Left lung (tissue), 10 donors: Measurements from ENCODE around the gene KCNJ18. TPM values are rescaled to one million over a fixed set of nuclear protein-coding genes. Genes with fewer than 3 reads are reported as not detected.
"Not testable (repeated sequence)": the region's sequence is repeated elsewhere in the genome, so short reads cannot be mapped to it uniquely, and the experiment has no call there.

Experiments used
- ATAC-seq: fragments of 200-7000 bp; cut with Tn5 transposase; one replicate; pipeline ENCODE4 v1.9.1; 2020; ENCODE audit warnings: moderate library complexity
- DNase-seq, 4 donors: peaks; one replicate each; pipeline ENCODE4 v3.0.0-alpha.2; 2013 to 2020
- H3K27ac ChIP-seq, 2 donors: fragments of 200-600 bp; sonication (generic) in 1 of 2; one replicate each; pipeline versions ENCODE4 v1.5.0 to v1.8.0; 2020 to 2021
- H3K27me3 ChIP-seq, 2 donors: fragments of 200-600 bp; sonication (generic) in 1 of 2; one replicate each; pipeline versions ENCODE4 v1.5.0 to v1.8.0; 2020 to 2021
- H3K36me3 ChIP-seq, 2 donors: fragments of 200-600 bp; sonication (generic) in 1 of 2; one replicate each; pipeline versions ENCODE4 v1.5.0 to v1.8.0; 2020 to 2021
- H3K4me1 ChIP-seq, 2 donors: fragments of 200-600 bp; one replicate each; pipeline ENCODE4 v1.8.0; 2021
- H3K4me3 ChIP-seq, 2 donors: fragments of 200-600 bp; sonication (generic) in 1 of 2; one replicate each; pipeline versions ENCODE4 v1.5.0 to v1.8.0; 2020 to 2021; ENCODE audit warnings: mild to moderate bottlenecking in 1 of 2
- H3K9me3 ChIP-seq, 2 donors: fragments of 200-600 bp; sonication (generic) in 1 of 2; one replicate each; pipeline versions ENCODE4 v1.5.0 to v1.8.0; 2020 to 2021
- CTCF ChIP-seq, 2 donors: fragments of 200-600 bp; sonication (generic) in 1 of 2; IDR thresholded peaks; one replicate each; pipeline versions ENCODE4 v1.5.0 to v1.8.0; 2021; ENCODE audit warnings: antibody characterized with exemption in 2 of 2
- intact Hi-C, 2 donors: fragments of 100-400 bp; cut with DNase I; formaldehyde crosslinking; loops; one replicate each; pipeline versions ENCODE4 v1.11.2 to v1.14.2; 2022
- polyA plus RNA-seq, 6 donors: library from polyadenylated mRNA; unstranded; fragments of 120-200 nt; gene quantifications; one replicate each; pipeline ENCODE4 v1.2.1, GENCODE V29; 2013; ENCODE audit not compliant: insufficient read length in 6 of 6
- total RNA-seq, 2 donors: library from RNA; stranded (reverse); fragmentation: NEBNext Ultra II Directional; extraction: Animal tissue kit (Norgen Biotek cat#: 25700); gene quantifications; one replicate each; pipeline ENCODE4 v1.2.1, GENCODE V29; 2021
- donor health status: DM: no; HTN: yes; CAD: no.
- donor health status: DM: no; HTN: no; CAD: no.

The KCNJ18 gene
- total and polyA plus RNA-seq, 8 donors = 0.07 TPM; not detected in 7

- peaks cover 0 to 8% of the 10 kb centered on the region in 2 donors for H3K9me3 ChIP-seq
- no peaks in the 10 kb centered on the region for H3K36me3 ChIP-seq
- TF ChIP-seq CTCF (IDR thresholded peaks at IDR 0.05) = no peak
- ATAC-seq (peak; percentile 68), DNase-seq (peak in 3 of 4 donors; percentile 9 to 75 (median 48))
- no peaks in the 10 kb centered on the region for H3K4me1 ChIP-seq
- H3K4me3 ChIP-seq = no peak overlapping the region
- H3K27me3 ChIP-seq = no peaks in the 10 kb centered on the region
- intact Hi-C loops = loop anchor here in 1 of 2 donors (10.0 kb wide), 1 partner anchor 285 kb away; no protein-coding TSS in a partner anchor
- no peak overlapping the region for H3K27ac ChIP-seq
These were observed 2.7 kb upstream of the KCNJ18 start for GRCh38 chr17:21689604-21690003.

- H3K4me3 ChIP-seq, H3K27ac ChIP-seq, H3K27me3 ChIP-seq, intact Hi-C loops, H3K9me3 ChIP-seq, H3K36me3 ChIP-seq, H3K4me1 ChIP-seq, ATAC-seq: not testable (repeated sequence)
- peak in 1 of 4 donors; percentile 17 for DNase-seq
These were observed 1.5 kb upstream of the KCNJ18 start for GRCh38 chr17:21690811-21691210.

GRCh38 chr17:21691481-21691880 lies 842 bp upstream of the KCNJ18 start:
- H3K4me3 ChIP-seq, H3K36me3 ChIP-seq, ATAC-seq, intact Hi-C loops, H3K4me1 ChIP-seq, H3K27ac ChIP-seq, H3K9me3 ChIP-seq, H3K27me3 ChIP-seq: not testable (repeated sequence)
- peak in 1 of 4 donors; percentile 19 for DNase-seq

- peak in 2 of 4 donors; percentile 19 to 75 for DNase-seq
- H3K27ac ChIP-seq, H3K36me3 ChIP-seq, ATAC-seq, H3K4me1 ChIP-seq, H3K9me3 ChIP-seq, H3K4me3 ChIP-seq, intact Hi-C loops, H3K27me3 ChIP-seq: not testable (repeated sequence)
These were observed 362 bp downstream of the KCNJ18 start for GRCh38 chr17:21692704-21693065.

- H3K27me3 ChIP-seq, H3K4me3 ChIP-seq, ATAC-seq, H3K27ac ChIP-seq, H3K36me3 ChIP-seq, H3K4me1 ChIP-seq, H3K9me3 ChIP-seq, intact Hi-C loops: not testable (repeated sequence)
- peak in 1 of 4 donors; percentile 11 for DNase-seq
These were observed 1.1 kb downstream of the KCNJ18 start for GRCh38 chr17:21693391-21693796.

- H3K27me3 ChIP-seq, H3K27ac ChIP-seq, DNase-seq, H3K36me3 ChIP-seq, H3K9me3 ChIP-seq, ATAC-seq, intact Hi-C loops, H3K4me3 ChIP-seq, H3K4me1 ChIP-seq: not testable (repeated sequence)
These were observed 1.6 kb downstream of the KCNJ18 start for GRCh38 chr17:21693937-21694336.

GRCh38 chr17:21696227-21696626 lies 3.9 kb downstream of the KCNJ18 start:
- H3K9me3 ChIP-seq, H3K27ac ChIP-seq, H3K4me3 ChIP-seq, ATAC-seq, intact Hi-C loops, H3K4me1 ChIP-seq, H3K27me3 ChIP-seq, H3K36me3 ChIP-seq, DNase-seq: not testable (repeated sequence)

GRCh38 chr17:21696842-21697507 lies 4.7 kb downstream of the KCNJ18 start:
- ATAC-seq, H3K36me3 ChIP-seq, H3K27ac ChIP-seq, DNase-seq, intact Hi-C loops, H3K4me1 ChIP-seq, H3K9me3 ChIP-seq, H3K4me3 ChIP-seq, H3K27me3 ChIP-seq: not testable (repeated sequence)

- ATAC-seq, intact Hi-C loops: not testable (repeated sequence)
These were observed 5.2 kb downstream of the KCNJ18 start for GRCh38 chr17:21697508-21697860.

GRCh38 chr17:21698437-21699075 lies 6.2 kb downstream of the KCNJ18 start:
- H3K4me1 ChIP-seq, intact Hi-C loops: not testable (repeated sequence)

More at GRCh38 chr17:21697508-21697860, 5.2 kb downstream of the KCNJ18 start:
- not testable (repeated sequence) for H3K27me3 ChIP-seq, H3K4me1 ChIP-seq, H3K27ac ChIP-seq, H3K4me3 ChIP-seq, H3K9me3 ChIP-seq, H3K36me3 ChIP-seq
- peak in 1 of 4 donors; percentile 67 for DNase-seq

GRCh38 chr17:21699124-21699523 lies 6.8 kb downstream of the KCNJ18 start:
- H3K27me3 ChIP-seq, DNase-seq, H3K36me3 ChIP-seq, H3K9me3 ChIP-seq, H3K4me3 ChIP-seq, H3K4me1 ChIP-seq, ATAC-seq, intact Hi-C loops, H3K27ac ChIP-seq: not testable (repeated sequence)

More at GRCh38 chr17:21698437-21699075, 6.2 kb downstream of the KCNJ18 start:
- H3K36me3 ChIP-seq, H3K27me3 ChIP-seq, H3K27ac ChIP-seq, H3K9me3 ChIP-seq, H3K4me3 ChIP-seq, ATAC-seq: not testable (repeated sequence)
- DNase-seq = peak in 2 of 4 donors; percentile 6 to 67

- H3K27ac ChIP-seq, H3K36me3 ChIP-seq, H3K9me3 ChIP-seq, intact Hi-C loops, ATAC-seq, H3K4me3 ChIP-seq, H3K27me3 ChIP-seq, H3K4me1 ChIP-seq: not testable (repeated sequence)
- DNase-seq = peak in 2 of 4 donors; percentile 27 to 57
These were observed 7.4 kb downstream of the KCNJ18 start for GRCh38 chr17:21699573-21700236.
